Measurements from ENCODE around the gene NPY. TPM values are rescaled to one million over a fixed set of nuclear protein-coding genes. Genes with fewer than 3 reads are reported as not detected.

The NPY gene
- total and polyA plus RNA-seq, 2 of the 4 experiments (the other 2 are of a cell fraction) = not detected

DNA sequence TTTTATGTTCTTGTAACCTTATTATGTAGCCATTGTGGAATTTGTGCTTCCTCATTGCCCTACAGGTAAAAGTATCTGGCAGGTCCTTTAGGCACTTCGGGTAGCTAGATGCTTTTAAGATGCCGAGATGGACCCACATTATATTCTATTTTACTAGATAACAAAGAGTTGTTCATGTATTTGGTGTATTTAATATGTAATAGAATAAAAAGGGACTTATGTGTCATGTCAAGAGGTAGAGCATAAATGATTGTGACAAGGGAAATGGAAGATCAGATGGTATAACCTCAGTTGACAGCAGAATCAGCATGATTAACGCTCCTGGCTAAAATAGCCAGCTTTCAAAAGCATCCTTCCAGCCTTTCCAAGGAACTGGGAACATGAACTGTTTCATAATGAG lies 50.6 kb downstream of the NPY start:
- dilution Hi-C loops (cut with HindIII; ENCODE audit: low sequenced_read_pairs, unreplicated experiment) = no loop called here
- no peak overlapping the region for H3K14ac ChIP-seq (replicated peaks; ENCODE audit: low read depth, low read length)
- CTCF ChIA-PET = no interaction called here
- H2BK5ac ChIP-seq (ENCODE audit: low read depth, low read length, poor library complexity, severe bottlenecking) = no peak overlapping the region
- no peaks in the 10 kb centered on the region for H3K79me1 ChIP-seq (ENCODE audit: low read depth in 1 of 2, low read length in 2 of 2)
- no peaks in the 10 kb centered on the region for H3K27me3 ChIP-seq (ENCODE audit: control insufficient read depth, insufficient read depth, low read length)
- H3K56ac ChIP-seq (ENCODE audit: extremely low read depth, insufficient read depth, low read length) = no peak overlapping the region
- H4K8ac ChIP-seq (ENCODE audit: low read depth in 2 of 2, low read length in 2 of 2) = no peak overlapping the region
- H3K9ac ChIP-seq (ENCODE audit: low read depth, low read length) = no peak overlapping the region
- H3K4ac ChIP-seq (ENCODE audit: low read depth, low read length) = no peak overlapping the region
- no peak for TF ChIP-seq MAFK (IDR thresholded peaks at IDR 0.05; ENCODE audit: low read depth, low read length)
- no peak for TF ChIP-seq NFE2L2 (IDR thresholded peaks at IDR 0.05; ENCODE audit: low read depth, low read length)
- no peak for TF ChIP-seq MAZ (IDR thresholded peaks at IDR 0.05; ENCODE audit: borderline replicate concordance, low read depth, low read length)
- TF ChIP-seq CEBPB (IDR thresholded peaks at IDR 0.05; ENCODE audit: low read depth, low read length) = no peak
- no peak for TF ChIP-seq SMC3 (IDR thresholded peaks at IDR 0.05; ENCODE audit: low read depth, low read length)
- no peak for TF ChIP-seq ELK1 (IDR thresholded peaks at IDR 0.05; ENCODE audit: borderline replicate concordance, low read depth, low read length)
- TF ChIP-seq CHD1 (IDR thresholded peaks at IDR 0.05; ENCODE audit: low read depth, low read length) = no peak
- TF ChIP-seq BHLHE40 (IDR thresholded peaks at IDR 0.05; ENCODE audit: low read depth, low read length) = no peak
- TF ChIP-seq MXI1 (IDR thresholded peaks at IDR 0.05; ENCODE audit: borderline replicate concordance, low read depth, low read length) = no peak
- no peak for TF ChIP-seq RCOR1 (IDR thresholded peaks at IDR 0.05; ENCODE audit: insufficient replicate concordance, low read length)
- TF ChIP-seq, protein P1, sequence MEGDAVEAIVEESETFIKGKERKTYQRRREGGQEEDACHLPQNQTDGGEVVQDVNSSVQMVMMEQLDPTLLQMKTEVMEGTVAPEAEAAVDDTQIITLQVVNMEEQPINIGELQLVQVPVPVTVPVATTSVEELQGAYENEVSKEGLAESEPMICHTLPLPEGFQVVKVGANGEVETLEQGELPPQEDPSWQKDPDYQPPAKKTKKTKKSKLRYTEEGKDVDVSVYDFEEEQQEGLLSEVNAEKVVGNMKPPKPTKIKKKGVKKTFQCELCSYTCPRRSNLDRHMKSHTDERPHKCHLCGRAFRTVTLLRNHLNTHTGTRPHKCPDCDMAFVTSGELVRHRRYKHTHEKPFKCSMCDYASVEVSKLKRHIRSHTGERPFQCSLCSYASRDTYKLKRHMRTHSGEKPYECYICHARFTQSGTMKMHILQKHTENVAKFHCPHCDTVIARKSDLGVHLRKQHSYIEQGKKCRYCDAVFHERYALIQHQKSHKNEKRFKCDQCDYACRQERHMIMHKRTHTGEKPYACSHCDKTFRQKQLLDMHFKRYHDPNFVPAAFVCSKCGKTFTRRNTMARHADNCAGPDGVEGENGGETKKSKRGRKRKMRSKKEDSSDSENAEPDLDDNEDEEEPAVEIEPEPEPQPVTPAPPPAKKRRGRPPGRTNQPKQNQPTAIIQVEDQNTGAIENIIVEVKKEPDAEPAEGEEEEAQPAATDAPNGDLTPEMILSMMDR (conservative IDR thresholded peaks at IDR 0.05; ENCODE audit: low read depth, low read length) = no peak
- no peak for TF ChIP-seq POLR2A (IDR thresholded peaks at IDR 0.05; ENCODE audit: low read depth, low read length)
- TF ChIP-seq FOS (IDR thresholded peaks at IDR 0.05; ENCODE audit: low read depth, low read length) = no peak
- TF ChIP-seq RFX5 (IDR thresholded peaks at IDR 0.05; ENCODE audit: low read depth, low read length) = no peak
- TF ChIP-seq RAD21 (IDR thresholded peaks at IDR 0.05; ENCODE audit: low read length) = no peak
- no peak for TF ChIP-seq USF2 (IDR thresholded peaks at IDR 0.05; ENCODE audit: low read depth, low read length)
- H3K18ac ChIP-seq (ENCODE audit: low read depth, low read length) = no peak overlapping the region
- no peak overlapping the region for H4K91ac ChIP-seq (ENCODE audit: insufficient read depth, low read depth, low read length)
- H3K27ac ChIP-seq (ENCODE audit: insufficient read depth, low read length) = no peak overlapping the region
- ATAC-seq (ENCODE audit: low read depth) (no peak), DNase-seq (no peak)
- no CpG with 5 or more reads among the region's 3 CpGs for WGBS, 2 experiments (ENCODE audit: extremely low coverage in 2 of 2, insufficient read length in 1 of 2)
- no TSS peak for BruUV-seq (replicated peaks)
- no peaks in the 10 kb centered on the region for H4K20me1 ChIP-seq (ENCODE audit: insufficient read depth, low read length)
- H3K4me3 ChIP-seq (ENCODE audit: insufficient read depth, low read depth, low read length) = no peak overlapping the region
- no peak overlapping the region for H4K5ac ChIP-seq (ENCODE audit: low read depth, low read length)
- no peak overlapping the region for H2BK120ac ChIP-seq (ENCODE audit: low read depth, low read length)
- intact Hi-C loops (cut with micrococcal nuclease) = no loop called here
- no peaks in the 10 kb centered on the region for H3K4me1 ChIP-seq (ENCODE audit: control insufficient read depth, insufficient read depth, low read length)
- H3K9me1 ChIP-seq (ENCODE audit: insufficient read depth, low read length) = no peaks in the 10 kb centered on the region
- no peak overlapping the region for H2BK15ac ChIP-seq (ENCODE audit: low read depth, low read length)
- POLR2A ChIA-PET (ENCODE audit: unreplicated experiment) = no interaction called here
- in situ Hi-C loops (cut with MboI; ENCODE audit: low sequenced_read_pairs) = no loop called here
- no peak overlapping the region for H3K4me2 ChIP-seq (ENCODE audit: low read depth, low read length)
- no peak overlapping the region for H2AK5ac ChIP-seq (ENCODE audit: low read depth, low read length)
- H2AFZ ChIP-seq (replicated peaks; ENCODE audit: low read length, poor library complexity) = no peak overlapping the region
- H3K23ac ChIP-seq (ENCODE audit: low read depth, low read length) = no peak overlapping the region
- H2BK20ac ChIP-seq (ENCODE audit: low read depth, low read length) = no peak overlapping the region
- no peaks in the 10 kb centered on the region for H3K36me3 ChIP-seq (ENCODE audit: control insufficient read depth, insufficient read depth, low read length)
- H2AK9ac ChIP-seq (replicated peaks; ENCODE audit: low read depth, low read length, poor library complexity) = no peak overlapping the region
- no peaks in the 10 kb centered on the region for H3K9me3 ChIP-seq (ENCODE audit: control insufficient read depth, insufficient read depth, low read length)

All from IMR-90 (cell line).